Measurements from ENCODE around the gene GTSE1.

Gene GTSE1

GRCh38 chr22:46338636-46339035 is 42.0 kb downstream of the GTSE1 start:
- no peak for DNase-seq (ENCODE audit: low read depth)
- no peak overlapping the region for H3K4me3 ChIP-seq (ENCODE audit: low read length)
- no peak for TF ChIP-seq CTCF (IDR thresholded peaks at IDR 0.05; ENCODE audit: insufficient read depth, low read depth, low read length, missing control alignments)

- DNase-seq (ENCODE audit: low read depth): no peak
- no peak overlapping the region for H3K4me3 ChIP-seq (ENCODE audit: low read length)
- TF ChIP-seq CTCF (IDR thresholded peaks at IDR 0.05; ENCODE audit: insufficient read depth, low read depth, low read length, missing control alignments): no peak
Observed at GRCh38 chr22:46339956-46340355, 43.3 kb downstream of the GTSE1 start.

GRCh38 chr22:46340676-46341075 is 44.0 kb downstream of the GTSE1 start:
- no peak overlapping the region for H3K4me3 ChIP-seq (ENCODE audit: low read length)
- no peak for TF ChIP-seq CTCF (IDR thresholded peaks at IDR 0.05; ENCODE audit: insufficient read depth, low read depth, low read length, missing control alignments)
- DNase-seq (ENCODE audit: low read depth): no peak

GRCh38 chr22:46346680-46347405 is 50.2 kb downstream of the GTSE1 start:
- H3K4me3 ChIP-seq (ENCODE audit: low read length): no peak overlapping the region
- TF ChIP-seq CTCF (IDR thresholded peaks at IDR 0.05; ENCODE audit: insufficient read depth, low read depth, low read length, missing control alignments): no peak
- no peak for DNase-seq (ENCODE audit: low read depth)

- TF ChIP-seq CTCF (IDR thresholded peaks at IDR 0.05; ENCODE audit: insufficient read depth, low read depth, low read length, missing control alignments): no peak
- H3K4me3 ChIP-seq (ENCODE audit: low read length): no peak overlapping the region
- DNase-seq (ENCODE audit: low read depth): no peak
Observed at GRCh38 chr22:46347646-46348045, 51.0 kb downstream of the GTSE1 start.

- no peak for DNase-seq (ENCODE audit: low read depth)
- H3K4me3 ChIP-seq (ENCODE audit: low read length): no peak overlapping the region
- TF ChIP-seq CTCF (IDR thresholded peaks at IDR 0.05; ENCODE audit: insufficient read depth, low read depth, low read length, missing control alignments): no peak
Observed at GRCh38 chr22:46348099-46348695, 51.5 kb downstream of the GTSE1 start.

GRCh38 chr22:46349238-46349637 is 52.6 kb downstream of the GTSE1 start:
- TF ChIP-seq CTCF (IDR thresholded peaks at IDR 0.05; ENCODE audit: insufficient read depth, low read depth, low read length, missing control alignments): no peak
- no peak overlapping the region for H3K4me3 ChIP-seq (ENCODE audit: low read length)
- DNase-seq (ENCODE audit: low read depth): no peak

All from epithelial cell of esophagus (primary cell).